Lung (tissue), 12 donors: ENCODE results near the gene CNTNAP5. TPM values are rescaled to one million over a fixed set of nuclear protein-coding genes. Genes with fewer than 3 reads are reported as not detected.

Experiments
- ATAC-seq: fragments of 200-7000 bp; cut with Tn5 transposase; one replicate; pipeline ENCODE4 v1.9.1; 2020; ENCODE audit warnings: moderate number of reproducible peaks; ENCODE audit not compliant: insufficient read depth, low FRiP score
- DNase-seq, 3 donors: peaks; one replicate each; pipeline ENCODE4 v3.0.0-alpha.2; 2013 to 2017
- H3K27ac ChIP-seq, 2 donors: one replicate each; pipeline ENCODE4 v1.5.1; 2013; ENCODE audit warnings: mild to moderate bottlenecking in 2 of 2, moderate library complexity in 2 of 2, control low read depth in 1 of 2, inconsistent platforms in 1 of 2, low read depth in 1 of 2, low read length in 1 of 2
- H3K27me3 ChIP-seq, 3 donors: one replicate each; pipeline ENCODE4 v1.5.1; 2013; ENCODE audit warnings: low read length in 2 of 3; ENCODE audit not compliant: control insufficient read depth in 3 of 3, insufficient read depth in 3 of 3
- H3K36me3 ChIP-seq, 4 donors: one replicate each; pipeline ENCODE4 v1.5.1; 2013; ENCODE audit warnings: low read length in 4 of 4, mild to moderate bottlenecking in 1 of 4, moderate library complexity in 1 of 4; ENCODE audit not compliant: control insufficient read depth in 4 of 4, insufficient read depth in 4 of 4
- H3K4me1 ChIP-seq, 5 donors: one replicate each; pipeline ENCODE4 v1.5.1; 2013; ENCODE audit warnings: low read length in 5 of 5, mild to moderate bottlenecking in 2 of 5, moderate library complexity in 1 of 5; ENCODE audit not compliant: control insufficient read depth in 5 of 5, insufficient read depth in 5 of 5
- H3K4me3 ChIP-seq: one replicate; pipeline ENCODE4 v1.5.1; 2013; ENCODE audit warnings: mild to moderate bottlenecking, control low read depth, moderate library complexity
- H3K9ac ChIP-seq, 2 donors: one replicate each; pipeline ENCODE4 v1.5.1; 2013; ENCODE audit warnings: low read length in 2 of 2, control low read depth in 1 of 2; ENCODE audit not compliant: insufficient read depth in 1 of 2
- H3K9me3 ChIP-seq, 4 donors: one replicate each; pipeline ENCODE4 v1.5.1; 2013; ENCODE audit warnings: low read length in 3 of 4, mild to moderate bottlenecking in 1 of 4, moderate library complexity in 1 of 4; ENCODE audit not compliant: control insufficient read depth in 4 of 4, insufficient read depth in 3 of 4
- CTCF ChIP-seq: IDR thresholded peaks from 2 replicates; pipeline ENCODE4 v1.5.1; 2012; ENCODE audit warnings: mild to moderate bottlenecking; ENCODE audit errors: control extremely low read depth, extremely low read depth
- WGBS, 2 donors: extraction: QIAGEN DNeasy Blood & Tissue Kit; methylation state at CpG; one replicate each; pipeline ENCODE4 v1.1.7; 2013; 5-methylcytosine and 5-hydroxymethylcytosine counted together
- polyA plus RNA-seq, 2 donors: library from polyadenylated mRNA; stranded (reverse); fragments of 200-250 nt; gene quantifications; one replicate each; pipeline ENCODE4 v1.2.1, GENCODE V29; 2013
- total RNA-seq, 2 donors: library from RNA; depleted of rRNA in 1 of 2; stranded (reverse); fragments of >200 nt in 1 of 2; gene quantifications; one replicate each; pipeline ENCODE4 v1.2.1, GENCODE V29; 2014 to 2021
- donor health status: control.
- donor health status: control.
- donor health status: Bipolar disorder and iron deficiency.
- donor health status: healthy.
- donor health status: DM: yes; HTN: yes; CAD: no.

CNTNAP5 gene
- total and polyA plus RNA-seq, 4 donors = 0.03 to 0.06 TPM; not detected in 2

- 70 to 85% methylated on average over 1 of the region's 1 CpG for WGBS, 2 donors
- Histone ChIP-seq H3K9me3 (no peaks in the 10 kb centered on the region), H3K27me3 (no peaks in the 10 kb centered on the region), H3K27ac (no peak overlapping the region), H3K9ac (no peak overlapping the region), H3K36me3 (no peaks in the 10 kb centered on the region), H3K4me1 (no peaks in the 10 kb centered on the region), H3K4me3 (no peak overlapping the region)
- no peak for TF ChIP-seq CTCF
- no peak for DNase-seq
- ATAC-seq = no peak
Measured at GRCh38 chr2:124289615-124290014, 264.5 kb downstream of the CNTNAP5 start.

- Histone ChIP-seq H3K9ac (no peak overlapping the region), H3K36me3 (no peaks in the 10 kb centered on the region), H3K4me3 (no peak overlapping the region), H3K9me3 (peaks cover 0 to 3% (median 0%) of the 10 kb centered on the region in 4 donors), H3K27me3 (no peaks in the 10 kb centered on the region), H3K27ac (no peak overlapping the region), H3K4me1 (no peaks in the 10 kb centered on the region)
- ATAC-seq (no peak), DNase-seq (no peak)
- WGBS, 2 donors = 61 to 66% methylated on average over 2 of the region's 2 CpGs
- TF ChIP-seq CTCF = no peak
Measured at GRCh38 chr2:124296470-124296869, 271.4 kb downstream of the CNTNAP5 start.

GRCh38 chr2:124301915-124302314, 276.8 kb downstream of the CNTNAP5 start:
- TF ChIP-seq CTCF = no peak
- no peak overlapping the region for H3K9ac ChIP-seq
- no peak overlapping the region for H3K27ac ChIP-seq
- DNase-seq (no peak), ATAC-seq (no peak)
- H3K9me3 ChIP-seq = peaks cover 0 to 6% (median 0%) of the 10 kb centered on the region in 4 donors
- H3K4me1 ChIP-seq = no peaks in the 10 kb centered on the region
- H3K4me3 ChIP-seq = no peak overlapping the region
- H3K27me3 ChIP-seq = no peaks in the 10 kb centered on the region
- H3K36me3 ChIP-seq = no peaks in the 10 kb centered on the region

GRCh38 chr2:124308319-124309062, 283.4 kb downstream of the CNTNAP5 start:
- Histone ChIP-seq H3K27me3 (no peaks in the 10 kb centered on the region), H3K27ac (no peak overlapping the region), H3K36me3 (no peaks in the 10 kb centered on the region), H3K4me3 (no peak overlapping the region), H3K9me3 (no peaks in the 10 kb centered on the region), H3K4me1 (no peaks in the 10 kb centered on the region), H3K9ac (no peak overlapping the region)
- no peak for TF ChIP-seq CTCF
- ATAC-seq = no peak
- DNase-seq = no peak
- 82 to 88% methylated on average over 1 of the region's 1 CpG for WGBS, 2 donors
